ENCODE measurements around the gene NADSYN1.
"Not testable (repeated sequence)": the region's sequence is repeated elsewhere in the genome, so short reads cannot be mapped to it uniquely, and the experiment has no call there.

Gene NADSYN1

DNA sequence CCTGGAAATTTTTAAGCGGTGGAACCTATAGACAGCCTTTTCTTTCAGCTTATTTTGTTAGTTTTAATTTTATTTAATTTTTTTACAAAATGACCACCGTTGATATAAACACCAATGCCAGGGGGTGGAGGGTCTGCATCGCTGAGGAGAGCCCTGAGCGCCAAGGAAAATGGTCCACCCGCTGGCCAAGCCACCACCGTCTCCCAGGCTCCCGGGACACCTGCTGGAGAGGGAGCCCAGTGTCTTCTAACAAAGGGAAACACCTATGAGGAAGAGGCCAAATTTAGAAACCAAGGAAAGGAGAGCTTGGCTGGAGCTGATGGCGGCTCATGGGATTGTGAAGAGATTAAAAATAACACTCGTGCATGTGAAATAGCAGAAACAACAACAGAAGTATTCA is 84.5 kb downstream of the NADSYN1 start:
- H3K4me3 ChIP-seq (ENCODE audit: low read depth, low read length), result no peak overlapping the region
- H3K36me3 ChIP-seq (ENCODE audit: control insufficient read depth in 2 of 2, insufficient read depth in 1 of 2, low read length in 2 of 2), result no peaks in the 10 kb centered on the region
- TF ChIP-seq ZSCAN16 (tag by site-specific recombination; IDR thresholded peaks at IDR 0.05) (no peak), ZBTB21 (tag by site-specific recombination; IDR thresholded peaks at IDR 0.05) (no peak), ZNF624 (tag by site-specific recombination; IDR thresholded peaks at IDR 0.05) (no peak), SP7 (tag by site-specific recombination; IDR thresholded peaks at IDR 0.05) (no peak), IKZF3 (tag by site-specific recombination; IDR thresholded peaks at IDR 0.05) (no peak), ZNF610 (tag by site-specific recombination; IDR thresholded peaks at IDR 0.05; ENCODE audit: borderline replicate concordance) (no peak), ZNF146 (tag by site-specific recombination; IDR thresholded peaks at IDR 0.05) (no peak), ZNF837 (tag by site-specific recombination; IDR thresholded peaks at IDR 0.05) (no peak), PRDM1 (tag by site-specific recombination; IDR thresholded peaks at IDR 0.05) (no peak), BCL11B (tag by site-specific recombination; IDR thresholded peaks at IDR 0.05; ENCODE audit: low read depth) (no peak)
- H3K27ac ChIP-seq (ENCODE audit: extremely low read depth, low read depth, low read length), result no peak overlapping the region
- no peaks in the 10 kb centered on the region for H3K9me3 ChIP-seq (ENCODE audit: control insufficient read depth, insufficient read depth, low read depth, low read length)
- ChIA-PET POLR2A (no interaction called here), CTCF (no interaction called here)
- no peaks in the 10 kb centered on the region for H3K4me1 ChIP-seq (ENCODE audit: control insufficient read depth, insufficient read depth, low read length)

- H3K4me1 ChIP-seq (ENCODE audit: control insufficient read depth, insufficient read depth, low read length); H3K36me3 ChIP-seq (ENCODE audit: control insufficient read depth in 2 of 2, insufficient read depth in 1 of 2, low read length in 2 of 2); H3K4me3 ChIP-seq (ENCODE audit: low read depth, low read length); H3K27ac ChIP-seq (ENCODE audit: extremely low read depth, low read depth, low read length); H3K9me3 ChIP-seq (ENCODE audit: control insufficient read depth, insufficient read depth, low read depth, low read length); CTCF ChIA-PET; POLR2A ChIA-PET: not testable (repeated sequence)
- 0 out of 2 replicates have a peak, but pooled peaks have one; percentile 18 for TF ChIP-seq GLIS1 (tag by site-specific recombination; IDR thresholded peaks at IDR 0.05)
Measured at GRCh38 chr11:71537977-71538665, 85.1 kb downstream of the NADSYN1 start, which contains the start of gene KRTAP5-8. Gene KRTAP5-8, plus strand, starts transcription at chr11:71538025. Its CDS starts 31 bp downstream, at chr11:71538056.

GRCh38 chr11:71538666-71538990 is 85.6 kb downstream of the NADSYN1 start:
- Histone ChIP-seq H3K4me1 (ENCODE audit: control insufficient read depth, insufficient read depth, low read length) (no peaks in the 10 kb centered on the region), H3K4me3 (ENCODE audit: low read depth, low read length) (no peak overlapping the region), H3K9me3 (ENCODE audit: control insufficient read depth, insufficient read depth, low read depth, low read length) (no peaks in the 10 kb centered on the region), H3K36me3 (ENCODE audit: control insufficient read depth in 2 of 2, insufficient read depth in 1 of 2, low read length in 2 of 2) (no peaks in the 10 kb centered on the region), H3K27ac (ENCODE audit: extremely low read depth, low read depth, low read length) (no peak overlapping the region)
- ChIA-PET CTCF (no interaction called here), POLR2A (no interaction called here)
- TF ChIP-seq ZNF26 (tag by site-specific recombination; IDR thresholded peaks at IDR 0.05) (no peak), ZNF132 (tag by site-specific recombination; IDR thresholded peaks at IDR 0.05; ENCODE audit: borderline replicate concordance) (no peak), ZFP41 (tag by site-specific recombination; IDR thresholded peaks at IDR 0.05; ENCODE audit: borderline replicate concordance) (no peak), ZNF311 (tag by site-specific recombination; IDR thresholded peaks at IDR 0.05; ENCODE audit: borderline replicate concordance) (no peak)

DNA sequence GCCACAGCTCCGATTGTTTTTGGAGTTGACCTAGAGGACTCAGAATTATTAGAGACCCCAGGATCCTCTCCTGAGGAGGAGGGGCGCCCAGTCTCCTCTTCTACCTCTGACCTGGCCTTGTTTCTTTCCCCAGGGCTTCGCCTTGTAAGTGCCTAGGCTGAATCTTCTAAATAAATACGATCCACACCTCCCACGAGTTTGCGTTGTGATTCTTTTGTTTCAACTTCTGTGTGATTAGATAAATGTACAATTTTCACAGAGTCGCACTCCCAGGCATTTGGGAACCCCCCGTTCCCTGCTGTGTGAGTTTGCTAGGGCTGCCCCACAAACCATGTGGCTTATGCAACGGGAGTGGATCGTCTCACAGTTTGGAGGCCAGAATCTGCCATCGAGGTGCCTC is 86.0 kb downstream of the NADSYN1 start:
- CTCF ChIA-PET, result no interaction called here
- Histone ChIP-seq H3K9me3 (ENCODE audit: control insufficient read depth, insufficient read depth, low read depth, low read length) (no peaks in the 10 kb centered on the region), H3K36me3 (ENCODE audit: control insufficient read depth in 2 of 2, insufficient read depth in 1 of 2, low read length in 2 of 2) (no peaks in the 10 kb centered on the region), H3K4me1 (ENCODE audit: control insufficient read depth, insufficient read depth, low read length) (no peaks in the 10 kb centered on the region), H3K27ac (ENCODE audit: extremely low read depth, low read depth, low read length) (no peak overlapping the region), H3K4me3 (ENCODE audit: low read depth, low read length) (no peak overlapping the region)
- no peak for TF ChIP-seq ZNF146 (tag by site-specific recombination; IDR thresholded peaks at IDR 0.05)
- TF ChIP-seq ZFP37 (tag by site-specific recombination; IDR thresholded peaks at IDR 0.05), result no peak
- no peak for TF ChIP-seq ZNF391 (tag by site-specific recombination; IDR thresholded peaks at IDR 0.05; ENCODE audit: borderline replicate concordance, low read depth)
- TF ChIP-seq ZNF311 (tag by site-specific recombination; IDR thresholded peaks at IDR 0.05; ENCODE audit: borderline replicate concordance), result no peak
- POLR2A ChIA-PET, result no interaction called here

- H3K27ac ChIP-seq (ENCODE audit: extremely low read depth, low read depth, low read length); POLR2A ChIA-PET; H3K36me3 ChIP-seq (ENCODE audit: control insufficient read depth in 2 of 2, insufficient read depth in 1 of 2, low read length in 2 of 2); CTCF ChIA-PET; H3K9me3 ChIP-seq (ENCODE audit: control insufficient read depth, insufficient read depth, low read depth, low read length); H3K4me1 ChIP-seq (ENCODE audit: control insufficient read depth, insufficient read depth, low read length); H3K4me3 ChIP-seq (ENCODE audit: low read depth, low read length): not testable (repeated sequence)
Measured at GRCh38 chr11:71539971-71540370, 87.0 kb downstream of the NADSYN1 start.

DNA sequence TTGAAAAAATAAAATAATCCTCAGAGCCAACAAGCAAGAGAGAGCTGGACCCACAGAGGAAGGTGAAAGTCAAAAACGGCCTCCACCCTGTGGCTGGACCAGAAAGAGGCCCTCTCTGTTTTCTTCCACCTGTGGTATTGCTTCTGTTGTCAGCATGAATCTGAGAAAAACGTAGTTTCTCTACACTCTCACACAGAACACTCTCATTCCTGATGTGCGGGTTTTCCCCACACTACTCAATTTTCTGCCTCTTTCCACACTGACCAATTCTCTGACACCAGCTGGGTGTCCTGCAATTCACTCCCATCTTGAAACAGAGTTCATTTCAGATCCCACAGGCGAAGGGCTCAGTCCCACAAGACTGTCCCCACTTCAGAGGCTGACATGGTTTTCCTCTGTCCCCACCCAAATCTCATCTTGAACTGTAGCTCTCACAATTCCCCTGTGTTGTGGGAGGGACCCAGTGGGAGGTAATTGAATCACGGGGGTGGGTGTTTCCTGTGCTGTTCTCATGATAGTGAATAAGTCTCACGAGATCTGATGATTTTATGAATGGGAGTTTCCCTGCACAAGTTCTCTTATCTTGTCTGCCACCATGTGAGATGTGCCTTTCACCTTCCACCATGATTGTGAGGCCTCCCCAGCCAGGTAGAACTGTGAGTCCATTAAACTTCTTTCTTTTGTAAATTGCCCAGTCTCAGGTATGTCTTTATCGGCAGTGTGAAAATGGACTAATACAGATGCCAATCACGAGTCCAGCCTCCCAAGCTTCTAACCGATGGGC is 87.7 kb downstream of the NADSYN1 start:
- H3K4me3 ChIP-seq (ENCODE audit: low read depth, low read length); CTCF ChIA-PET; H3K9me3 ChIP-seq (ENCODE audit: control insufficient read depth, insufficient read depth, low read depth, low read length); H3K36me3 ChIP-seq (ENCODE audit: control insufficient read depth in 2 of 2, insufficient read depth in 1 of 2, low read length in 2 of 2); POLR2A ChIA-PET; H3K4me1 ChIP-seq (ENCODE audit: control insufficient read depth, insufficient read depth, low read length); H3K27ac ChIP-seq (ENCODE audit: extremely low read depth, low read depth, low read length): not testable (repeated sequence)
